GM23248 (cell line): ENCODE data around the gene DENND6B. TPM values are rescaled to one million over a fixed set of nuclear protein-coding genes. Genes with fewer than 3 reads are reported as not detected.

Experiments
- DNase-seq: peaks from one replicate; pipeline ENCODE4 v3.0.0-alpha.2; 2015
- H2AFZ ChIP-seq: fragments of 200-600 bp; sonication (generic); 2 replicates; pipeline ENCODE4 v1.6.1; 2016; ENCODE audit warnings: antibody characterized with exemption
- H3F3A ChIP-seq: fragments of 200-600 bp; sonication (generic); 2 replicates; pipeline ENCODE4 v1.6.1; 2016; ENCODE audit warnings: mild to moderate bottlenecking, antibody characterized with exemption, mixed run types; ENCODE audit not compliant: insufficient read depth
- H3K27ac ChIP-seq: fragments of 200-600 bp; sonication (generic); 2 replicates; pipeline ENCODE4 v1.5.1; 2016; ENCODE audit warnings: mild to moderate bottlenecking
- H3K27me3 ChIP-seq: fragments of 200-600 bp; sonication (generic); replicated peaks from 2 replicates; pipeline ENCODE4 v1.6.1; 2016; ENCODE audit warnings: mild to moderate bottlenecking; ENCODE audit not compliant: insufficient read depth
- H3K36me3 ChIP-seq: fragments of 200-600 bp; sonication (generic); 2 replicates; pipeline ENCODE4 v1.6.1; 2016; ENCODE audit warnings: low read depth, mild to moderate bottlenecking
- H3K4me1 ChIP-seq: fragments of 200-600 bp; sonication (generic); 2 replicates; pipeline ENCODE4 v1.6.1; 2016; ENCODE audit warnings: mild to moderate bottlenecking; ENCODE audit not compliant: insufficient read depth
- H3K4me2 ChIP-seq: fragments of 200-600 bp; sonication (generic); one replicate; pipeline ENCODE4 v1.6.1; 2016; ENCODE audit warnings: mild to moderate bottlenecking; ENCODE audit not compliant: unreplicated experiment
- H3K4me3 ChIP-seq: fragments of 200-600 bp; sonication (generic); 2 replicates; pipeline ENCODE4 v1.5.1; 2016; ENCODE audit warnings: mild to moderate bottlenecking
- H3K79me2 ChIP-seq: fragments of 200-600 bp; sonication (generic); 2 replicates; pipeline ENCODE4 v1.6.1; 2016; ENCODE audit warnings: mild to moderate bottlenecking; ENCODE audit not compliant: insufficient read depth
- H3K9ac ChIP-seq: fragments of 200-600 bp; sonication (generic); 2 replicates; pipeline ENCODE4 v1.6.1; 2016; ENCODE audit warnings: mild to moderate bottlenecking
- H3K9me2 ChIP-seq: fragments of 200-600 bp; sonication (generic); 2 replicates; pipeline ENCODE4 v1.6.1; 2016; ENCODE audit warnings: mixed run types, mild to moderate bottlenecking, moderate library complexity; ENCODE audit not compliant: insufficient read depth
- H3K9me3 ChIP-seq: fragments of 200-600 bp; sonication (generic); one replicate; pipeline ENCODE4 v1.6.1; 2017; ENCODE audit warnings: low read depth
- H4K20me1 ChIP-seq: fragments of 200-600 bp; sonication (generic); 2 replicates; pipeline ENCODE4 v1.6.0; 2016; ENCODE audit not compliant: insufficient read depth
- EZH2 ChIP-seq: fragments of 200-600 bp; sonication (generic); IDR thresholded peaks from 2 replicates; pipeline ENCODE4 v1.6.1; 2018; ENCODE audit warnings: antibody characterized with exemption, mild to moderate bottlenecking; ENCODE audit not compliant: insufficient read depth, poor library complexity, severe bottlenecking
- EZH2phosphoT487 ChIP-seq: fragments of 200-600 bp; sonication (generic); IDR thresholded peaks from 2 replicates; pipeline ENCODE4 v1.6.1; 2018; ENCODE audit warnings: antibody characterized with exemption, moderate library complexity, mild to moderate bottlenecking, low read depth; ENCODE audit not compliant: insufficient read depth
- WGBS, 2 experiments: methylation state at CpG; one replicate each; pipeline ENCODE4 v1.1.6; 2015 to 2017; ENCODE audit warnings: low lambda C conversion rate in 2 of 2, low coverage in 1 of 2; ENCODE audit errors: missing lambda C conversion rate in 2 of 2; 5-methylcytosine and 5-hydroxymethylcytosine counted together
- in situ Hi-C: fragments of 300-500 bp; cut with MboI; formaldehyde crosslinking; loops from 2 replicates; pipeline ENCODE4 v1.15.0; 2020
- polyA plus RNA-seq: library from polyadenylated mRNA; unstranded; fragments of >200 nt; fragmentation: Nextera tagmentation; extraction: Ambion mirVana; gene quantifications from 2 replicates; pipeline ENCODE4 v1.2.1, GENCODE V29; 2016
- total RNA-seq: library from RNA; depleted of rRNA; stranded (reverse); fragments of >200 nt; shearing (Covaris generic); gene quantifications from 2 replicates; pipeline ENCODE4 v1.2.3, GENCODE V29; 2014

The DENND6B gene
- total and polyA plus RNA-seq, 2 experiments from 2014 or later = 5.7 to 6.1 TPM

GRCh38 chr22:50286275-50286674 is 40.5 kb downstream of the DENND6B start:
- in situ Hi-C loops = no loop called here
- H4K20me1 ChIP-seq = no peaks in the 10 kb centered on the region
- WGBS, 2 experiments = 94 to 95% methylated on average over 18 to 20 of the region's 21 CpGs
- no peak for DNase-seq
- H3K4me2 ChIP-seq = no peak overlapping the region
- no peaks in the 10 kb centered on the region for H3K9me2 ChIP-seq
- H3K9me3 ChIP-seq = no peaks in the 10 kb centered on the region
- H2AFZ ChIP-seq = no peak overlapping the region
- no peak overlapping the region for H3K9ac ChIP-seq
- no peaks in the 10 kb centered on the region for H3K4me1 ChIP-seq
- no peaks in the 10 kb centered on the region for H3K27me3 ChIP-seq
- no peaks in the 10 kb centered on the region for H3F3A ChIP-seq
- no peak overlapping the region for H3K27ac ChIP-seq
- peaks cover 63% of the 10 kb centered on the region for H3K79me2 ChIP-seq
- peaks cover 22% of the 10 kb centered on the region; the same call in 1 of the 2 replicates for H3K36me3 ChIP-seq
- TF ChIP-seq EZH2 (no peak), EZH2phosphoT487 (no peak)
- H3K4me3 ChIP-seq = no peak overlapping the region

- H3K9me3 ChIP-seq = no peaks in the 10 kb centered on the region
- no peaks in the 10 kb centered on the region for H3K9me2 ChIP-seq
- no peak overlapping the region for H2AFZ ChIP-seq
- no peaks in the 10 kb centered on the region for H4K20me1 ChIP-seq
- H3K4me3 ChIP-seq = no peak overlapping the region
- H3K27me3 ChIP-seq = no peaks in the 10 kb centered on the region
- H3K79me2 ChIP-seq = peaks cover 57% of the 10 kb centered on the region
- TF ChIP-seq EZH2phosphoT487 (no peak), EZH2 (no peak)
- no peaks in the 10 kb centered on the region for H3K4me1 ChIP-seq
- H3K36me3 ChIP-seq = peaks cover 28% of the 10 kb centered on the region; the same call in 1 of the 2 replicates
- no peak overlapping the region for H3K27ac ChIP-seq
- H3K4me2 ChIP-seq = no peak overlapping the region
- no peaks in the 10 kb centered on the region for H3F3A ChIP-seq
- in situ Hi-C loops = no loop called here
- DNase-seq = no peak
- no peak overlapping the region for H3K9ac ChIP-seq
- 94 to 97% methylated on average over 20 to 34 of the region's 34 CpGs for WGBS, 2 experiments
These were observed 41.1 kb downstream of the DENND6B start for GRCh38 chr22:50285568-50286229.

DNA sequence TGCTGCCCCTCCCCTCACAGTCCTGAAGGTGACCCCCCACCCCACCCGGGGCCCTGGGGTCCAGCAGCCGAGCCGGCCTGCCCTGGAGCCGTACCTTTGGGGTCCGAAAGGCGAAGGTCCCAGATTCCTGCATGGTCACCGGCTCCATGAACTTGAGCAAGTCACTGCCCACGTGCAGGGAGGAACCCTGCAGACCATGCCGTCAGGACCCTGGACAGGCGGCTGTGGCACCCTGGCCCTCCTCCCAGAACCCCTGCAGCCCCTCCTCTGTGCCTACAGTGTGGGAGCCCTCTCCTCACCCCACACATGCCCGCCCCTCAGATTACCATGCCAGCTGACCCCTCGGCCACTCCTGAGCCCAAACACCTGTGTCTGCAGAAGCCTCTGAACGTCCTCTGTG is 42.3 kb downstream of the DENND6B start:
- WGBS, 2 experiments = 82 to 92% methylated on average over 10 to 13 of the region's 13 CpGs
- Histone ChIP-seq H3K9me3 (no peaks in the 10 kb centered on the region), H3K9ac (no peak overlapping the region), H3K4me3 (no peak overlapping the region), H4K20me1 (no peaks in the 10 kb centered on the region), H3K27me3 (no peaks in the 10 kb centered on the region), H3F3A (no peaks in the 10 kb centered on the region), H2AFZ (no peak overlapping the region), H3K79me2 (peaks cover 45% of the 10 kb centered on the region), H3K36me3 (peaks cover 28% of the 10 kb centered on the region; the same call in 1 of the 2 replicates), H3K27ac (no peak overlapping the region), H3K4me2 (no peak overlapping the region), H3K4me1 (no peaks in the 10 kb centered on the region), H3K9me2 (no peaks in the 10 kb centered on the region)
- in situ Hi-C loops = no loop called here
- no peak for DNase-seq
- TF ChIP-seq EZH2 (no peak), EZH2phosphoT487 (no peak)

DNA sequence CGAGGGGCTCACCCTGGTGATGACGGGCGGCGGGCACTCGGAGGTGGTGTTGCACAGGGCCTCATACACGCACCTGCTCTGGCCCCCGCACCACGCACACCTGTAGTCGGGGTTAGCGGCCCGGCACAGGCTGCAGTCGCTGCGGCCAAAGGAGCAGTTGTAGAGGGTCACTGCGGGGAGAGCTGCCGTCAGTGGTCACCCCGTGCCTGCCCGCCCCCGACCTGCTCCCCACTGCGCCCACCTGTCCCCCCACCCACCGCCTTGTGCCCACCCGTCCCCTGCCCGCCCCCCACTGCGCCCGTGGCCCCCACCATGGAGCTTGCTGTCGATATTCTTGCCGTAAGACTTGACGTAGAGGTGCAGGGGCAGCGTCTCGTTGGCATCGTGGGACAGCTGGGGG is 43.0 kb downstream of the DENND6B start:
- Histone ChIP-seq H3F3A (no peaks in the 10 kb centered on the region), H3K4me1 (no peaks in the 10 kb centered on the region), H3K27ac (no peak overlapping the region), H3K79me2 (peaks cover 38% of the 10 kb centered on the region), H3K36me3 (peaks cover 25% of the 10 kb centered on the region; the same call in 1 of the 2 replicates), H4K20me1 (no peaks in the 10 kb centered on the region), H2AFZ (no peak overlapping the region), H3K9ac (no peak overlapping the region), H3K4me2 (no peak overlapping the region), H3K4me3 (no peak overlapping the region), H3K9me3 (no peaks in the 10 kb centered on the region), H3K27me3 (no peaks in the 10 kb centered on the region), H3K9me2 (no peaks in the 10 kb centered on the region)
- in situ Hi-C loops = no loop called here
- TF ChIP-seq EZH2phosphoT487 = no peak
- TF ChIP-seq EZH2 = no peak
- WGBS, 2 experiments = 92 to 93% methylated on average over 16 to 30 of the region's 30 CpGs
- DNase-seq = no peak
